HepG2 (cell line): ENCODE data around the gene CYLD. TPM values are rescaled to one million over a fixed set of nuclear protein-coding genes. Genes with fewer than 3 reads are reported as not detected.

Experiments
- CHCHD3 ChIP-seq: sonication (generic); formaldehyde crosslinking; IDR thresholded peaks from 2 replicates; pipeline ENCODE4 v1.8.0; 2022; ENCODE audit warnings: mild to moderate bottlenecking, missing genetic modification reagents, moderate library complexity
- GMEB1 ChIP-seq: sonication (generic); formaldehyde crosslinking; IDR thresholded peaks from 2 replicates; pipeline ENCODE4 v1.5.1; 2020; ENCODE audit warnings: missing genetic modification reagents, mild to moderate bottlenecking, borderline replicate concordance
- HOXD1 ChIP-seq: sonication (generic); formaldehyde crosslinking; IDR thresholded peaks from 2 replicates; pipeline ENCODE4 v1.5.0; 2020; ENCODE audit warnings: missing genetic modification reagents
- NCOA5 ChIP-seq: sonication (generic); formaldehyde crosslinking; IDR thresholded peaks from 2 replicates; pipeline ENCODE4 v1.4.0; 2020; ENCODE audit warnings: missing genetic modification reagents
- NPAS2 ChIP-seq: sonication (generic); formaldehyde crosslinking; IDR thresholded peaks from 2 replicates; pipeline ENCODE4 v1.8.0; 2022; ENCODE audit warnings: mild to moderate bottlenecking, missing genetic modification reagents, borderline replicate concordance
- THRA ChIP-seq: sonication (generic); formaldehyde crosslinking; IDR thresholded peaks from 2 replicates; pipeline ENCODE4 v1.4.0; 2020; ENCODE audit warnings: missing genetic modification reagents, borderline replicate concordance
- YEATS4 ChIP-seq: sonication (generic); formaldehyde crosslinking; IDR thresholded peaks from 2 replicates; pipeline ENCODE4 v1.4.0; 2020; ENCODE audit warnings: missing genetic modification reagents, borderline replicate concordance
- ZBTB2 ChIP-seq: sonication (generic); formaldehyde crosslinking; IDR thresholded peaks from 2 replicates; pipeline ENCODE4 v1.8.0; 2022; ENCODE audit warnings: low read depth, missing genetic modification reagents
- ZBTB20 ChIP-seq: sonication (generic); formaldehyde crosslinking; IDR thresholded peaks from 2 replicates; pipeline ENCODE4 v1.8.1; 2023; ENCODE audit warnings: missing genetic modification reagents, low read depth, mild to moderate bottlenecking, borderline replicate concordance
- ZFX ChIP-seq: sonication (generic); formaldehyde crosslinking; IDR thresholded peaks from 2 replicates; pipeline ENCODE4 v1.4.0; 2020; ENCODE audit warnings: mild to moderate bottlenecking, low read depth, missing genetic modification reagents, moderate library complexity
- ZMYM4 ChIP-seq: sonication (generic); formaldehyde crosslinking; IDR thresholded peaks from 2 replicates; pipeline ENCODE4 v1.8.1; 2023; ENCODE audit warnings: mild to moderate bottlenecking, missing genetic modification reagents
- ZNF101 ChIP-seq: sonication (generic); formaldehyde crosslinking; IDR thresholded peaks from 2 replicates; pipeline ENCODE4 v1.4.0; 2020; ENCODE audit warnings: mild to moderate bottlenecking, low read depth, missing genetic modification reagents, borderline replicate concordance
- ZNF337 ChIP-seq: sonication (generic); formaldehyde crosslinking; IDR thresholded peaks from 2 replicates; pipeline ENCODE4 v1.5.1; 2020; ENCODE audit warnings: missing genetic modification reagents, low read depth, mild to moderate bottlenecking, borderline replicate concordance
- ZNF432 ChIP-seq: sonication (generic); formaldehyde crosslinking; IDR thresholded peaks from 2 replicates; pipeline ENCODE4 v1.5.0; 2020; ENCODE audit warnings: missing genetic modification reagents, mild to moderate bottlenecking, borderline replicate concordance
- ZNF543 ChIP-seq: sonication (generic); formaldehyde crosslinking; IDR thresholded peaks from 2 replicates; pipeline ENCODE4 v1.4.0; 2020; ENCODE audit warnings: mild to moderate bottlenecking, missing genetic modification reagents
- ZNF83 ChIP-seq: sonication (generic); formaldehyde crosslinking; IDR thresholded peaks from 2 replicates; pipeline ENCODE4 v1.4.0; 2020; ENCODE audit warnings: missing genetic modification reagents, mild to moderate bottlenecking, borderline replicate concordance
- polyA plus RNA-seq, 8 experiments: library from polyadenylated mRNA; depleted of rRNA in 3 of 8; stranded (reverse) in 7 of 8; unstranded in 1 of 8; fragments of >200 nt; fragmentation: Illumina TruSeq in 4 of 8; extraction: Trizol in 4 of 8; gene quantifications; 2 replicates each; pipeline versions ENCODE4 v1.2.1 to v1.2.3, GENCODE V29; 2011 to 2016; ENCODE audit warnings: low read depth in 4 of 8, missing spikeins in 1 of 8, mixed read lengths in 1 of 8; ENCODE audit not compliant: insufficient read depth in 1 of 8
- total RNA-seq, 5 experiments: library from RNA; depleted of rRNA; stranded (reverse); fragments of >200 nt; fragmentation: Illumina TruSeq; extraction: Trizol; gene quantifications; 2 replicates each; pipeline ENCODE4 v1.2.3, GENCODE V29; 2016; ENCODE audit warnings: low read depth in 1 of 5
- TF ChIP-seq, protein P1 (sequence below): IDR thresholded peaks from 2 replicates; pipeline ENCODE4 v1.6.1; 2016; ENCODE audit warnings: missing genetic modification reagents, missing compliant biosample characterization
- TF ChIP-seq, protein P2 (sequence below): sonication (generic); formaldehyde crosslinking; IDR thresholded peaks from 2 replicates; pipeline ENCODE4 v1.4.0; 2020; ENCODE audit warnings: missing genetic modification reagents

CYLD gene
- total and polyA plus RNA-seq, 2 of the 13 experiments (the other 11 are each of a cell fraction or from before 2014, with no cell fraction given): 6.1 to 11.4 TPM

- TF ChIP-seq GMEB1 (no peak), ZNF83 (no peak), NCOA5 (no peak), ZBTB2 (CRISPR knock-in tag) (no peak), YEATS4 (CRISPR knock-in tag) (peak; percentile 73; the same call in 1 of the 2 replicates), ZNF101 (CRISPR knock-in tag) (no peak), ZNF432 (CRISPR knock-in tag) (no peak), CHCHD3 (CRISPR knock-in tag) (peak; percentile 46; the same call in 1 of the 2 replicates), THRA (CRISPR knock-in tag) (no peak), NPAS2 (no peak), HOXD1 (CRISPR knock-in tag) (no peak; the same call in 1 of the 2 replicates), ZBTB20 (0 out of 2 replicates have a peak, but pooled peaks have one; percentile 20), ZMYM4 (peak; percentile 69), ZFX (peak; percentile 57; the same call in 1 of the 2 replicates), ZNF543 (CRISPR knock-in tag) (no peak), ZNF337 (CRISPR knock-in tag) (no peak)
- TF ChIP-seq, protein P1, sequence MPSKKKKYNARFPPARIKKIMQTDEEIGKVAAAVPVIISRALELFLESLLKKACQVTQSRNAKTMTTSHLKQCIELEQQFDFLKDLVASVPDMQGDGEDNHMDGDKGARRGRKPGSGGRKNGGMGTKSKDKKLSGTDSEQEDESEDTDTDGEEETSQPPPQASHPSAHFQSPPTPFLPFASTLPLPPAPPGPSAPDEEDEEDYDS (CRISPR knock-in tag): no peak
- TF ChIP-seq, protein P2, sequence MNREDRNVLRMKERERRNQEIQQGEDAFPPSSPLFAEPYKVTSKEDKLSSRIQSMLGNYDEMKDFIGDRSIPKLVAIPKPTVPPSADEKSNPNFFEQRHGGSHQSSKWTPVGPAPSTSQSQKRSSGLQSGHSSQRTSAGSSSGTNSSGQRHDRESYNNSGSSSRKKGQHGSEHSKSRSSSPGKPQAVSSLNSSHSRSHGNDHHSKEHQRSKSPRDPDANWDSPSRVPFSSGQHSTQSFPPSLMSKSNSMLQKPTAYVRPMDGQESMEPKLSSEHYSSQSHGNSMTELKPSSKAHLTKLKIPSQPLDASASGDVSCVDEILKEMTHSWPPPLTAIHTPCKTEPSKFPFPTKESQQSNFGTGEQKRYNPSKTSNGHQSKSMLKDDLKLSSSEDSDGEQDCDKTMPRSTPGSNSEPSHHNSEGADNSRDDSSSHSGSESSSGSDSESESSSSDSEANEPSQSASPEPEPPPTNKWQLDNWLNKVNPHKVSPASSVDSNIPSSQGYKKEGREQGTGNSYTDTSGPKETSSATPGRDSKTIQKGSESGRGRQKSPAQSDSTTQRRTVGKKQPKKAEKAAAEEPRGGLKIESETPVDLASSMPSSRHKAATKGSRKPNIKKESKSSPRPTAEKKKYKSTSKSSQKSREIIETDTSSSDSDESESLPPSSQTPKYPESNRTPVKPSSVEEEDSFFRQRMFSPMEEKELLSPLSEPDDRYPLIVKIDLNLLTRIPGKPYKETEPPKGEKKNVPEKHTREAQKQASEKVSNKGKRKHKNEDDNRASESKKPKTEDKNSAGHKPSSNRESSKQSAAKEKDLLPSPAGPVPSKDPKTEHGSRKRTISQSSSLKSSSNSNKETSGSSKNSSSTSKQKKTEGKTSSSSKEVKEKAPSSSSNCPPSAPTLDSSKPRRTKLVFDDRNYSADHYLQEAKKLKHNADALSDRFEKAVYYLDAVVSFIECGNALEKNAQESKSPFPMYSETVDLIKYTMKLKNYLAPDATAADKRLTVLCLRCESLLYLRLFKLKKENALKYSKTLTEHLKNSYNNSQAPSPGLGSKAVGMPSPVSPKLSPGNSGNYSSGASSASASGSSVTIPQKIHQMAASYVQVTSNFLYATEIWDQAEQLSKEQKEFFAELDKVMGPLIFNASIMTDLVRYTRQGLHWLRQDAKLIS: no peak
Observed at GRCh38 chr16:50806099-50807062, 64.5 kb downstream of the CYLD start (continued).
